Mesodermal cell (in vitro differentiated cells): ENCODE data around the gene BCAS1.

Experiments
- H3K27ac ChIP-seq: 2 replicates; pipeline ENCODE4 v1.7.0; 2013; ENCODE audit warnings: mild to moderate bottlenecking, low read depth, low read length, moderate library complexity; ENCODE audit not compliant: severe bottlenecking
- H3K36me3 ChIP-seq: 2 replicates; pipeline ENCODE4 v1.7.1; 2013; ENCODE audit warnings: mild to moderate bottlenecking, low read length, moderate library complexity; ENCODE audit not compliant: control insufficient read depth, insufficient read depth
- H3K4me1 ChIP-seq: one replicate; pipeline ENCODE4 v1.7.1; 2013; ENCODE audit warnings: mild to moderate bottlenecking, low read length; ENCODE audit not compliant: insufficient read depth, control insufficient read depth, poor library complexity, severe bottlenecking
- H3K4me3 ChIP-seq: 2 replicates; pipeline ENCODE4 v1.7.0; 2013; ENCODE audit warnings: low read length, control low read depth, mild to moderate bottlenecking; ENCODE audit not compliant: insufficient read depth, poor library complexity, severe bottlenecking; ENCODE audit errors: extremely low read depth
- H3K9me3 ChIP-seq: 2 replicates; pipeline ENCODE4 v1.7.1; 2013; ENCODE audit warnings: mild to moderate bottlenecking, low read length, moderate library complexity; ENCODE audit not compliant: control insufficient read depth
- WGBS, 2 experiments: methylation state at CpG; one replicate each; pipeline ENCODE4 v1.1.5; 2013; ENCODE audit warnings: missing lambda C conversion rate in 2 of 2; ENCODE audit not compliant: insufficient coverage in 2 of 2; 5-methylcytosine and 5-hydroxymethylcytosine counted together

The BCAS1 gene

DNA sequence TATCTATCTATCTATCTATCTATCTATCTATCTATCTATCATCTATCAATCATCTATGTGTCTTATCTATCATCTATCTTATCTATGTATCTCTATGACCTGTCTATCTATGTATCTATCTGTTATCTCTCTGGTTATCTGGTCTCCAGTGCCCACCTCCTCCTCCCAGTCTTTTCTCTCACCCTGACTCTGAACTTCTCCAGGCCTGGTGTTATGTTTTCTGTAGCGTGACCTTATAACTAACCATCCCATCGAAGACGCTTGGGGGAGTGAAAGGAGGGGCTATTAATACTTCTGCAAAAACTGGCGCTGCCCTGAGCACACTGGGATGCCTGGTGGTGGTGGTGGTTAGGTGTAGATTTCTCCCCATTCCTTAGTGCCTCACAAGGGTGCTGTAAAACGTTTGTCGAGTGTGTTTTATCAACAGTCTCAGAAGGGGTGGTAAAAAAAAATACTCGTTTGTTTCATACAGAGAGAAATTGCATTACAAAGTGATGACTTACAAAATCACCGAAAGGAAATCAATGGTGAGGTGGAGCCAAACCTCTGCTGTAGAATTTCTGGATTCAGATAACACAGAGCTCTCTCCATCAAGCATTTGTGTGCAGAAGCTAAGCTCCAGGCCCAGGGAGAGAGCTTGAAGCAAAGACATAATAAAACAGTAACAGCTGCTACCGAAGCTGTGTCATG, 156.2 kb downstream of the BCAS1 start:
- peaks cover 42% of the 10 kb centered on the region for H3K4me1 ChIP-seq
- 50 to 61% methylated on average over 1 to 4 of the region's 9 CpGs for WGBS, 2 experiments
- H3K9me3 ChIP-seq = peaks cover 6% of the 10 kb centered on the region
- no peak overlapping the region for H3K4me3 ChIP-seq
- H3K36me3 ChIP-seq = no peaks in the 10 kb centered on the region
- no peak overlapping the region for H3K27ac ChIP-seq

DNA sequence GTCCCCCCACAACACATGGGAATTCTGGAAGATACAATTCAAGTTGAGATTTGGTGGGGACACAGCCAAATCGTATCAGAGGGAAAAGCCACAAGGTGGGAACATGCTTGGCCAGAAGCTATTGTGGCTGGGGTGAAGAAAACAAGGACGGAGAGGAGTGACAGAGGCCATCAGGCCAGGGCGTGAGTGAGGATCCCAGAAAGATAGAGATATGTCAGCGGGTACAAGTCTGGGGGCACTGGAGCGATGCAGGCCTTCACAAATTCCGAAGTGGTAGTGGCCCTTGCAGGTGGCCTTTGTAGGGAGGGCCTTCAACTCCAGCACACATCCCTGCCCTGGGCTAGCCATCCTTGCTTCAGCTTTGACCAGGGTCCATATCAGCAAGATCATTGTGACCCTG, 159.1 kb downstream of the BCAS1 start:
- no peak overlapping the region for H3K27ac ChIP-seq
- peaks cover 27% of the 10 kb centered on the region for H3K4me1 ChIP-seq
- no peaks in the 10 kb centered on the region for H3K36me3 ChIP-seq
- no peak overlapping the region for H3K4me3 ChIP-seq
- 75 to 82% methylated on average over 5 to 6 of the region's 6 CpGs for WGBS, 2 experiments
- peaks cover 6% of the 10 kb centered on the region for H3K9me3 ChIP-seq

- 99% methylated on average over 10 of the region's 13 CpGs for WGBS, 2 experiments
- no peak overlapping the region for H3K27ac ChIP-seq
- H3K4me3 ChIP-seq = no peak overlapping the region
- no peaks in the 10 kb centered on the region for H3K36me3 ChIP-seq
- peaks cover 21% of the 10 kb centered on the region for H3K4me1 ChIP-seq
- peaks cover 6% of the 10 kb centered on the region for H3K9me3 ChIP-seq
Observed at GRCh38 chr20:53910351-53911002, 159.9 kb downstream of the BCAS1 start.

DNA sequence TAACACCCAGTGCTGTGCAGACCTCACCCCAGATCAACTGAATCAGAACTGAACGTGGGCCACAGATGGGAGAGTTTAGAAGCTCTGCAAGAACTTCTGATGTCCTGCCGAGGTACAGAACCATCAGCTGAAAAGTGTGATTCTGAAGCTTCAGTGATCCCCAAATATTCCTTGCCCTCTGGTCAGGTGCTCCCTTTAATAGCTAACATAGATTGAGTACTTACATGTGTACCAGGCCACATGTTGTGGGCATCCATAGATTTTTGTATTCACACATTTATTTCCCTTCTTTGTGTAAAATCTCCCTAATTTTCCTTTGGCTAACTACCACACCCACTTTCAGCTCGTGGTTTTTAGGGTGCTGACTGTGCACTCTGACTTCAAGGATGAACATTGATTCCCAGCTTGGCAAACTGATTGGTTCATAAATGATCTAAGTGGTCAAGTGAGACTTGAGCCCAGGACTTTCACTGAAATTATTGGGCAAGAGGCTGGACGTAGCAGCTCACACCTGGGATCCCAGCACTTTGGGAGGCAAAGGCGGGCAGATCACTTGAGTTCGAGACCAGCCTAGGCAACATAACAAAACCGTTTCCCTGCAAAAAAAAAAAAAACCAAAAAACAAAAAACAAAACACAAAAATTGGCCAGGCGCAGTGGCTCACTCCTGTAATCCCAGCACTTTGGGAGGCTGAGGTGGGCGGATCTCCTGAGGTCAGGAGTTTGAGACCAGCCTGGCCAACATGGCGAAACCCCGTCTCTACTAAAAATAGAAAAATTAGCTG, 162.2 kb downstream of the BCAS1 start:
- Histone ChIP-seq H3K4me1 (peaks cover 7% of the 10 kb centered on the region), H3K36me3 (no peaks in the 10 kb centered on the region), H3K4me3 (no peak overlapping the region), H3K9me3 (peaks cover 6% of the 10 kb centered on the region), H3K27ac (no peak overlapping the region)
- WGBS, 2 experiments = 94 to 98% methylated on average over 4 to 10 of the region's 11 CpGs

- Histone ChIP-seq H3K27ac (no peak overlapping the region), H3K9me3 (peaks cover 5% of the 10 kb centered on the region), H3K4me3 (no peak overlapping the region), H3K4me1 (peaks cover 22% of the 10 kb centered on the region), H3K36me3 (no peaks in the 10 kb centered on the region)
- WGBS, 2 experiments = 95 to 100% methylated on average over 3 to 4 of the region's 5 CpGs
Observed at GRCh38 chr20:53905820-53906191, 164.6 kb downstream of the BCAS1 start.

- peaks cover 28% of the 10 kb centered on the region for H3K4me1 ChIP-seq
- 91 to 95% methylated on average over 10 of the region's 13 CpGs for WGBS, 2 experiments
- H3K36me3 ChIP-seq = no peaks in the 10 kb centered on the region
- H3K4me3 ChIP-seq = no peak overlapping the region
- H3K9me3 ChIP-seq = no peaks in the 10 kb centered on the region
- H3K27ac ChIP-seq = no peak overlapping the region
Observed at GRCh38 chr20:53905019-53905819, 165.2 kb downstream of the BCAS1 start.

DNA sequence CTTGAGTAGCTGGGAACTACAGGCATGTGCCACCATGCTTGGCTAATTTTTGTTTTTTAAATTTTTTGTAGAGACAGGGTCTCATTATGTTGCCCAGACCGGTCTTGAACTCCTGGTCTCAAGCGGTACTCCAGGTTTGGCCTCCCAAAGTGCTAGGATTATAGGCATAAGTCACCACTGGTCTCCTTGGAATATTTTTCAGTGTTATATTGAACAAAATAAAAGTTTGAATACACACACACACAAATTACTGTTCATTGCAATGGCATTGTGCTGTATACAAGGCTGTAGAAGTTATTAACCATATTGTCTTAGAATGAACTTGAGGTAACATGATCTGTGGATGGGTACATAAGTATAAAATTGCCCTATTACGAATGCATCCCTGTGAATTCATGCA, 166.1 kb downstream of the BCAS1 start:
- WGBS, 2 experiments = 87% methylated on average over 3 of the region's 3 CpGs; no CpG with 5 or more reads in 1 of the 2 experiments
- H3K27ac ChIP-seq = no peak overlapping the region
- peaks cover 36% of the 10 kb centered on the region for H3K4me1 ChIP-seq

GRCh38 chr20:53903652-53903987, 166.8 kb downstream of the BCAS1 start:
- no peak overlapping the region for H3K4me3 ChIP-seq
- H3K9me3 ChIP-seq = no peaks in the 10 kb centered on the region
- no peaks in the 10 kb centered on the region for H3K36me3 ChIP-seq
- H3K4me1 ChIP-seq = peaks cover 42% of the 10 kb centered on the region
- no peak overlapping the region for H3K27ac ChIP-seq
- 94% methylated on average over 2 of the region's 2 CpGs; no CpG with 5 or more reads in 1 of the 2 experiments for WGBS, 2 experiments

More for the DNA sequence above, 166.1 kb downstream of the BCAS1 start:
- H3K36me3 ChIP-seq = no peaks in the 10 kb centered on the region
- H3K4me3 ChIP-seq = no peak overlapping the region
- H3K9me3 ChIP-seq = no peaks in the 10 kb centered on the region

GRCh38 chr20:53902968-53903651, 167.3 kb downstream of the BCAS1 start:
- H3K4me1 ChIP-seq = peaks cover 47% of the 10 kb centered on the region
- no peak overlapping the region for H3K27ac ChIP-seq
- no peak overlapping the region for H3K4me3 ChIP-seq
- WGBS, 2 experiments = 98 to 99% methylated on average over 8 of the region's 11 CpGs
- no peaks in the 10 kb centered on the region for H3K36me3 ChIP-seq
- H3K9me3 ChIP-seq = no peaks in the 10 kb centered on the region
